HepG2 (cell line): Measurements from ENCODE around the gene SHC1. TPM values are rescaled to one million over a fixed set of nuclear protein-coding genes. Genes with fewer than 3 reads are reported as not detected.

ENCODE experiments used
- AGO2 ChIP-seq: fragments of 200-400 bp; formaldehyde crosslinking; optimal IDR thresholded peaks from 2 replicates; pipeline ENCODE3; 2017; ENCODE audit warnings: mild to moderate bottlenecking, low read depth, low read length, moderate library complexity
- HDAC2 ChIP-seq: sonication (generic); formaldehyde crosslinking; IDR thresholded peaks from 2 replicates; pipeline ENCODE4 v1.4.0; 2020; ENCODE audit warnings: missing genetic modification reagents
- HMG20A ChIP-seq: IDR thresholded peaks from 2 replicates; pipeline ENCODE4 v1.6.1; 2016; ENCODE audit warnings: borderline replicate concordance
- KMT2A ChIP-seq: sonication (generic); formaldehyde crosslinking; IDR thresholded peaks from 2 replicates; pipeline ENCODE4 v1.4.0; 2020; ENCODE audit warnings: missing genetic modification reagents
- MAFG ChIP-seq: sonication (generic); formaldehyde crosslinking; IDR thresholded peaks from 2 replicates; pipeline ENCODE4 v1.5.1; 2020; ENCODE audit warnings: mild to moderate bottlenecking, missing genetic modification reagents
- MED13 ChIP-seq: sonication (generic); formaldehyde crosslinking; IDR thresholded peaks from 2 replicates; pipeline ENCODE4 v1.5.0; 2020; ENCODE audit warnings: missing genetic modification reagents
- MNT ChIP-seq: fragments of 450-650 bp; IDR thresholded peaks from 2 replicates; pipeline ENCODE4 v1.6.1; 2016
- MZF1 ChIP-seq: sonication (generic); formaldehyde crosslinking; IDR thresholded peaks from 2 replicates; pipeline ENCODE4 v1.8.1; 2023; ENCODE audit warnings: mild to moderate bottlenecking, missing genetic modification reagents, borderline replicate concordance
- PHF5A ChIP-seq: IDR thresholded peaks from one replicate; pipeline ENCODE4 v1.6.1; 2018; ENCODE audit warnings: low read depth, missing genetic modification reagents; ENCODE audit not compliant: unreplicated experiment
- POLR2A ChIP-seq, 2 experiments: IDR thresholded peaks; 2 replicates each; pipeline ENCODE4 v1.6.1; 2011; ENCODE audit warnings: low read depth in 2 of 2, low read length in 2 of 2, mild to moderate bottlenecking in 1 of 2, moderate library complexity in 1 of 2; ENCODE audit not compliant: insufficient read depth in 1 of 2
- ZEB1 ChIP-seq: IDR thresholded peaks from 2 replicates; pipeline ENCODE4 v1.6.1; 2012; ENCODE audit warnings: mild to moderate bottlenecking, low read depth, inconsistent platforms; ENCODE audit not compliant: insufficient replicate concordance
- polyA plus RNA-seq, 8 experiments: library from polyadenylated mRNA; depleted of rRNA in 3 of 8; stranded (reverse) in 7 of 8; unstranded in 1 of 8; fragments of >200 nt; fragmentation: Illumina TruSeq in 4 of 8; extraction: Trizol in 4 of 8; gene quantifications; 2 replicates each; pipeline versions ENCODE4 v1.2.1 to v1.2.3, GENCODE V29; 2011 to 2016; ENCODE audit warnings: low read depth in 4 of 8, missing spikeins in 1 of 8, mixed read lengths in 1 of 8; ENCODE audit not compliant: insufficient read depth in 1 of 8
- total RNA-seq, 5 experiments: library from RNA; depleted of rRNA; stranded (reverse); fragments of >200 nt; fragmentation: Illumina TruSeq; extraction: Trizol; gene quantifications; 2 replicates each; pipeline ENCODE4 v1.2.3, GENCODE V29; 2016; ENCODE audit warnings: low read depth in 1 of 5
- TF ChIP-seq, protein P1 (sequence below): IDR thresholded peaks from 2 replicates; pipeline ENCODE4 v1.6.1; 2012; ENCODE audit warnings: low read length, improper control_type of control experiment
- TF ChIP-seq, protein P2 (sequence below): sonication (generic); formaldehyde crosslinking; IDR thresholded peaks from 2 replicates; pipeline ENCODE4 v1.8.0; 2023; ENCODE audit warnings: mild to moderate bottlenecking, missing genetic modification reagents
- TF ChIP-seq, protein P3 (sequence below): sonication (generic); formaldehyde crosslinking; IDR thresholded peaks from 2 replicates; pipeline ENCODE4 v1.4.0; 2020; ENCODE audit warnings: mild to moderate bottlenecking, missing genetic modification reagents
- TF ChIP-seq, protein P4 (sequence below): sonication (generic); formaldehyde crosslinking; IDR thresholded peaks from 2 replicates; pipeline ENCODE4 v1.5.1; 2020; ENCODE audit warnings: mild to moderate bottlenecking, missing genetic modification reagents, borderline replicate concordance

The SHC1 gene
- total and polyA plus RNA-seq, 2 of the 13 experiments (the other 11 are each of a cell fraction or from before 2014, with no cell fraction given): 52.0 to 137 TPM

GRCh38 chr1:154944401-154945159, 26.0 kb downstream of the SHC1 start (continued):
- TF ChIP-seq, protein P1, sequence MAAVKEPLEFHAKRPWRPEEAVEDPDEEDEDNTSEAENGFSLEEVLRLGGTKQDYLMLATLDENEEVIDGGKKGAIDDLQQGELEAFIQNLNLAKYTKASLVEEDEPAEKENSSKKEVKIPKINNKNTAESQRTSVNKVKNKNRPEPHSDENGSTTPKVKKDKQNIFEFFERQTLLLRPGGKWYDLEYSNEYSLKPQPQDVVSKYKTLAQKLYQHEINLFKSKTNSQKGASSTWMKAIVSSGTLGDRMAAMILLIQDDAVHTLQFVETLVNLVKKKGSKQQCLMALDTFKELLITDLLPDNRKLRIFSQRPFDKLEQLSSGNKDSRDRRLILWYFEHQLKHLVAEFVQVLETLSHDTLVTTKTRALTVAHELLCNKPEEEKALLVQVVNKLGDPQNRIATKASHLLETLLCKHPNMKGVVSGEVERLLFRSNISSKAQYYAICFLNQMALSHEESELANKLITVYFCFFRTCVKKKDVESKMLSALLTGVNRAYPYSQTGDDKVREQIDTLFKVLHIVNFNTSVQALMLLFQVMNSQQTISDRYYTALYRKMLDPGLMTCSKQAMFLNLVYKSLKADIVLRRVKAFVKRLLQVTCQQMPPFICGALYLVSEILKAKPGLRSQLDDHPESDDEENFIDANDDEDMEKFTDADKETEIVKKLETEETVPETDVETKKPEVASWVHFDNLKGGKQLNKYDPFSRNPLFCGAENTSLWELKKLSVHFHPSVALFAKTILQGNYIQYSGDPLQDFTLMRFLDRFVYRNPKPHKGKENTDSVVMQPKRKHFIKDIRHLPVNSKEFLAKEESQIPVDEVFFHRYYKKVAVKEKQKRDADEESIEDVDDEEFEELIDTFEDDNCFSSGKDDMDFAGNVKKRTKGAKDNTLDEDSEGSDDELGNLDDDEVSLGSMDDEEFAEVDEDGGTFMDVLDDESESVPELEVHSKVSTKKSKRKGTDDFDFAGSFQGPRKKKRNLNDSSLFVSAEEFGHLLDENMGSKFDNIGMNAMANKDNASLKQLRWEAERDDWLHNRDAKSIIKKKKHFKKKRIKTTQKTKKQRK: no peak
- TF ChIP-seq KMT2A (CRISPR knock-in tag) (no peak), AGO2 (no peak), MED13 (CRISPR knock-in tag) (no peak; the same call in 1 of the 2 replicates), POLR2A (IDR thresholded peaks at IDR 0.05; ENCODE audit: insufficient read depth in 1 of 2, low read depth in 2 of 2, low read length in 2 of 2) (peak in 1 of 2 experiments; percentile 28; a peak in 2 of 4 replicates), MNT (no peak), ZEB1 (no peak), MAFG (CRISPR knock-in tag) (no peak), HMG20A (CRISPR knock-in tag) (peak; percentile 56; the same call in 1 of the 2 replicates), PHF5A (CRISPR knock-in tag) (peak; percentile 67), HDAC2 (CRISPR knock-in tag) (peak; percentile 75), MZF1 (CRISPR knock-in tag) (no peak)
- TF ChIP-seq, protein P2, sequence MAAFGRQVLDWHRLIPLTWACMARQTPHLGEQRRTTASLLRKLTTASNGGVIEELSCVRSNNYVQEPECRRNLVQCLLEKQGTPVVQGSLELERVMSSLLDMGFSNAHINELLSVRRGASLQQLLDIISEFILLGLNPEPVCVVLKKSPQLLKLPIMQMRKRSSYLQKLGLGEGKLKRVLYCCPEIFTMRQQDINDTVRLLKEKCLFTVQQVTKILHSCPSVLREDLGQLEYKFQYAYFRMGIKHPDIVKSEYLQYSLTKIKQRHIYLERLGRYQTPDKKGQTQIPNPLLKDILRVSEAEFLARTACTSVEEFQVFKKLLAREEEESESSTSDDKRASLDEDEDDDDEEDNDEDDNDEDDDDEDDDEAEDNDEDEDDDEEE (CRISPR knock-in tag): no peak; the same call in 1 of the 2 replicates
- TF ChIP-seq, protein P3, sequence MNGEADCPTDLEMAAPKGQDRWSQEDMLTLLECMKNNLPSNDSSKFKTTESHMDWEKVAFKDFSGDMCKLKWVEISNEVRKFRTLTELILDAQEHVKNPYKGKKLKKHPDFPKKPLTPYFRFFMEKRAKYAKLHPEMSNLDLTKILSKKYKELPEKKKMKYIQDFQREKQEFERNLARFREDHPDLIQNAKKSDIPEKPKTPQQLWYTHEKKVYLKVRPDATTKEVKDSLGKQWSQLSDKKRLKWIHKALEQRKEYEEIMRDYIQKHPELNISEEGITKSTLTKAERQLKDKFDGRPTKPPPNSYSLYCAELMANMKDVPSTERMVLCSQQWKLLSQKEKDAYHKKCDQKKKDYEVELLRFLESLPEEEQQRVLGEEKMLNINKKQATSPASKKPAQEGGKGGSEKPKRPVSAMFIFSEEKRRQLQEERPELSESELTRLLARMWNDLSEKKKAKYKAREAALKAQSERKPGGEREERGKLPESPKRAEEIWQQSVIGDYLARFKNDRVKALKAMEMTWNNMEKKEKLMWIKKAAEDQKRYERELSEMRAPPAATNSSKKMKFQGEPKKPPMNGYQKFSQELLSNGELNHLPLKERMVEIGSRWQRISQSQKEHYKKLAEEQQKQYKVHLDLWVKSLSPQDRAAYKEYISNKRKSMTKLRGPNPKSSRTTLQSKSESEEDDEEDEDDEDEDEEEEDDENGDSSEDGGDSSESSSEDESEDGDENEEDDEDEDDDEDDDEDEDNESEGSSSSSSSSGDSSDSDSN: no peak; the same call in 1 of the 2 replicates
- TF ChIP-seq, protein P4, sequence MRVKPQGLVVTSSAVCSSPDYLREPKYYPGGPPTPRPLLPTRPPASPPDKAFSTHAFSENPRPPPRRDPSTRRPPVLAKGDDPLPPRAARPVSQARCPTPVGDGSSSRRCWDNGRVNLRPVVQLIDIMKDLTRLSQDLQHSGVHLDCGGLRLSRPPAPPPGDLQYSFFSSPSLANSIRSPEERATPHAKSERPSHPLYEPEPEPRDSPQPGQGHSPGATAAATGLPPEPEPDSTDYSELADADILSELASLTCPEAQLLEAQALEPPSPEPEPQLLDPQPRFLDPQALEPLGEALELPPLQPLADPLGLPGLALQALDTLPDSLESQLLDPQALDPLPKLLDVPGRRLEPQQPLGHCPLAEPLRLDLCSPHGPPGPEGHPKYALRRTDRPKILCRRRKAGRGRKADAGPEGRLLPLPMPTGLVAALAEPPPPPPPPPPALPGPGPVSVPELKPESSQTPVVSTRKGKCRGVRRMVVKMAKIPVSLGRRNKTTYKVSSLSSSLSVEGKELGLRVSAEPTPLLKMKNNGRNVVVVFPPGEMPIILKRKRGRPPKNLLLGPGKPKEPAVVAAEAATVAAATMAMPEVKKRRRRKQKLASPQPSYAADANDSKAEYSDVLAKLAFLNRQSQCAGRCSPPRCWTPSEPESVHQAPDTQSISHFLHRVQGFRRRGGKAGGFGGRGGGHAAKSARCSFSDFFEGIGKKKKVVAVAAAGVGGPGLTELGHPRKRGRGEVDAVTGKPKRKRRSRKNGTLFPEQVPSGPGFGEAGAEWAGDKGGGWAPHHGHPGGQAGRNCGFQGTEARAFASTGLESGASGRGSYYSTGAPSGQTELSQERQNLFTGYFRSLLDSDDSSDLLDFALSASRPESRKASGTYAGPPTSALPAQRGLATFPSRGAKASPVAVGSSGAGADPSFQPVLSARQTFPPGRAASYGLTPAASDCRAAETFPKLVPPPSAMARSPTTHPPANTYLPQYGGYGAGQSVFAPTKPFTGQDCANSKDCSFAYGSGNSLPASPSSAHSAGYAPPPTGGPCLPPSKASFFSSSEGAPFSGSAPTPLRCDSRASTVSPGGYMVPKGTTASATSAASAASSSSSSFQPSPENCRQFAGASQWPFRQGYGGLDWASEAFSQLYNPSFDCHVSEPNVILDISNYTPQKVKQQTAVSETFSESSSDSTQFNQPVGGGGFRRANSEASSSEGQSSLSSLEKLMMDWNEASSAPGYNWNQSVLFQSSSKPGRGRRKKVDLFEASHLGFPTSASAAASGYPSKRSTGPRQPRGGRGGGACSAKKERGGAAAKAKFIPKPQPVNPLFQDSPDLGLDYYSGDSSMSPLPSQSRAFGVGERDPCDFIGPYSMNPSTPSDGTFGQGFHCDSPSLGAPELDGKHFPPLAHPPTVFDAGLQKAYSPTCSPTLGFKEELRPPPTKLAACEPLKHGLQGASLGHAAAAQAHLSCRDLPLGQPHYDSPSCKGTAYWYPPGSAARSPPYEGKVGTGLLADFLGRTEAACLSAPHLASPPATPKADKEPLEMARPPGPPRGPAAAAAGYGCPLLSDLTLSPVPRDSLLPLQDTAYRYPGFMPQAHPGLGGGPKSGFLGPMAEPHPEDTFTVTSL: peak; percentile 75
